Neural progenitor cell (in vitro differentiated cells): ENCODE measurements around the gene DDX5. TPM values are rescaled to one million over a fixed set of nuclear protein-coding genes. Genes with fewer than 3 reads are reported as not detected.

ENCODE experiments used
- DNase-seq: peaks from one replicate; pipeline ENCODE4 v3.0.0-alpha.2; 2016; ENCODE audit warnings: low spot score
- H2AFZ ChIP-seq: fragments of 200-600 bp; sonication (generic); replicated peaks from 2 replicates; pipeline ENCODE4 v1.6.1; 2016; ENCODE audit warnings: antibody characterized with exemption
- H3F3A ChIP-seq: fragments of 200-600 bp; sonication (generic); 2 replicates; pipeline ENCODE4 v1.6.1; 2016; ENCODE audit warnings: antibody characterized with exemption, low read depth
- H3K27ac ChIP-seq: fragments of 200-600 bp; sonication (generic); 2 replicates; pipeline ENCODE4 v1.5.1; 2016; ENCODE audit warnings: mild to moderate bottlenecking
- H3K27me3 ChIP-seq: fragments of 200-600 bp; sonication (generic); 2 replicates; pipeline ENCODE4 v1.6.1; 2016; ENCODE audit warnings: mild to moderate bottlenecking, moderate library complexity
- H3K36me3 ChIP-seq: fragments of 200-600 bp; sonication (generic); 2 replicates; pipeline ENCODE4 v1.5.1; 2016
- H3K4me1 ChIP-seq: fragments of 200-600 bp; sonication (generic); 2 replicates; pipeline ENCODE4 v1.6.1; 2016; ENCODE audit warnings: mixed run types
- H3K4me2 ChIP-seq: fragments of 200-600 bp; sonication (generic); 2 replicates; pipeline ENCODE4 v1.6.1; 2016
- H3K4me3 ChIP-seq: fragments of 200-600 bp; sonication (generic); 2 replicates; pipeline ENCODE4 v1.5.1; 2016
- H3K79me2 ChIP-seq: fragments of 200-600 bp; sonication (generic); 2 replicates; pipeline ENCODE4 v1.6.1; 2016; ENCODE audit warnings: low read depth
- H3K9ac ChIP-seq: fragments of 200-600 bp; sonication (generic); 2 replicates; pipeline ENCODE4 v1.6.1; 2016
- H3K9me3 ChIP-seq: fragments of 200-600 bp; sonication (generic); 2 replicates; pipeline ENCODE4 v1.5.1; 2016; ENCODE audit warnings: low read depth
- H4K20me1 ChIP-seq: fragments of 200-600 bp; sonication (generic); 2 replicates; pipeline ENCODE4 v1.6.1; 2016; ENCODE audit warnings: low read depth
- H3K27ac Mint-ChIP-seq: 3 replicates; pipeline ENCODE4 v1.8.0; 2021; ENCODE audit warnings: mixed read lengths
- H3K27me3 Mint-ChIP-seq: 2 replicates; pipeline ENCODE4 v1.8.0; 2022; ENCODE audit warnings: low read depth, mild to moderate bottlenecking, inconsistent platforms, moderate library complexity, mixed read lengths; ENCODE audit not compliant: insufficient read depth
- H3K36me3 Mint-ChIP-seq: 3 replicates; pipeline ENCODE4 v1.8.0; 2021; ENCODE audit warnings: mixed read lengths
- H3K4me1 Mint-ChIP-seq: 3 replicates; pipeline ENCODE4 v1.8.0; 2021; ENCODE audit warnings: mixed read lengths
- H3K4me3 Mint-ChIP-seq: 3 replicates; pipeline ENCODE4 v1.8.0; 2021; ENCODE audit warnings: mild to moderate bottlenecking, moderate library complexity, mixed read lengths
- H3K9me3 Mint-ChIP-seq: 3 replicates; pipeline ENCODE4 v1.8.0; 2020; ENCODE audit warnings: mixed read lengths
- EZH2 ChIP-seq: fragments of 200-600 bp; sonication (generic); IDR thresholded peaks from 2 replicates; pipeline ENCODE4 v1.6.1; 2017; ENCODE audit warnings: antibody characterized with exemption, mild to moderate bottlenecking, moderate library complexity
- EZH2phosphoT487 ChIP-seq: fragments of 200-600 bp; sonication (generic); IDR thresholded peaks from 2 replicates; pipeline ENCODE4 v1.6.1; 2017; ENCODE audit warnings: antibody characterized with exemption
- total RNA-seq: library from RNA; depleted of rRNA; stranded (reverse); fragments of >200 nt; gene quantifications from 2 replicates; pipeline ENCODE4 v1.2.3, GENCODE V29; 2015; ENCODE audit warnings: low replicate concordance
- TF ChIP-seq, protein P1 (sequence below): fragments of 200-600 bp; sonication (generic); IDR thresholded peaks from 2 replicates; pipeline ENCODE4 v1.5.1; 2017; ENCODE audit warnings: antibody characterized with exemption, mild to moderate bottlenecking

The DDX5 gene
- total RNA-seq, 1 donor from 2014 or later = 967 TPM

- Histone ChIP-seq H3K79me2 (no peaks in the 10 kb centered on the region), H3K4me3 (no peak overlapping the region), H3K9ac (no peak overlapping the region), H3F3A (no peaks in the 10 kb centered on the region), H3K4me1 (no peaks in the 10 kb centered on the region), H2AFZ (no peak overlapping the region), H4K20me1 (no peaks in the 10 kb centered on the region), H3K9me3 (no peaks in the 10 kb centered on the region), H3K36me3 (peaks cover 7% of the 10 kb centered on the region), H3K4me2 (no peak overlapping the region), H3K27ac (no peak overlapping the region), H3K27me3 (no peaks in the 10 kb centered on the region)
- H3K27me3 Mint-ChIP-seq = no peaks in the 10 kb centered on the region
- no peaks in the 10 kb centered on the region for H3K4me1 Mint-ChIP-seq
- no peak overlapping the region for H3K4me3 Mint-ChIP-seq
- TF ChIP-seq, protein P1, sequence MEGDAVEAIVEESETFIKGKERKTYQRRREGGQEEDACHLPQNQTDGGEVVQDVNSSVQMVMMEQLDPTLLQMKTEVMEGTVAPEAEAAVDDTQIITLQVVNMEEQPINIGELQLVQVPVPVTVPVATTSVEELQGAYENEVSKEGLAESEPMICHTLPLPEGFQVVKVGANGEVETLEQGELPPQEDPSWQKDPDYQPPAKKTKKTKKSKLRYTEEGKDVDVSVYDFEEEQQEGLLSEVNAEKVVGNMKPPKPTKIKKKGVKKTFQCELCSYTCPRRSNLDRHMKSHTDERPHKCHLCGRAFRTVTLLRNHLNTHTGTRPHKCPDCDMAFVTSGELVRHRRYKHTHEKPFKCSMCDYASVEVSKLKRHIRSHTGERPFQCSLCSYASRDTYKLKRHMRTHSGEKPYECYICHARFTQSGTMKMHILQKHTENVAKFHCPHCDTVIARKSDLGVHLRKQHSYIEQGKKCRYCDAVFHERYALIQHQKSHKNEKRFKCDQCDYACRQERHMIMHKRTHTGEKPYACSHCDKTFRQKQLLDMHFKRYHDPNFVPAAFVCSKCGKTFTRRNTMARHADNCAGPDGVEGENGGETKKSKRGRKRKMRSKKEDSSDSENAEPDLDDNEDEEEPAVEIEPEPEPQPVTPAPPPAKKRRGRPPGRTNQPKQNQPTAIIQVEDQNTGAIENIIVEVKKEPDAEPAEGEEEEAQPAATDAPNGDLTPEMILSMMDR = no peak
- TF ChIP-seq EZH2 (no peak), EZH2phosphoT487 (no peak)
- no peaks in the 10 kb centered on the region for H3K9me3 Mint-ChIP-seq
- no peaks in the 10 kb centered on the region for H3K36me3 Mint-ChIP-seq
- no peak for DNase-seq
- H3K27ac Mint-ChIP-seq = no peak overlapping the region
Observed at GRCh38 chr17:64480951-64481350, 25.1 kb downstream of the DDX5 start.

GRCh38 chr17:64477849-64478248, 28.2 kb downstream of the DDX5 start:
- H3K9me3 ChIP-seq = no peaks in the 10 kb centered on the region
- H3K4me3 Mint-ChIP-seq = no peak overlapping the region

DNA sequence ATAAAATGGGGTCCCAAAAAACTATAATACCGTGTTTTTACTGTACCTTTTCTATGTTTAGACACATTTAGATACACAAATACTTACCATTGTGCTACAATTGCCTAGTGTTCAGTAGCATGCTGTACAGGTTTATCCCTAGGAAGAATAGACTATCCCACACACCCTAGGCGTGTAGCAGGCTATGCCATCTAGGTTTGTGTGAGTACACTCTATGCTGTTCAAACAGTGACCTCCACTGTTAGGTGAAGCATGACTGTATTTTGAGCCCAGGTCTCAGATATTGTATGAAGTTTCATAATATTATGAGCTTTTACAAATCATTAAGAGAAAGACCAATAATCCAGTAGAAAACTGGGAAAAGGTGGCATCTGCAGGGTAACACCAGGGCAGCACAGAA, 33.5 kb downstream of the DDX5 start:
- H4K20me1 ChIP-seq = no peaks in the 10 kb centered on the region
- no peak for DNase-seq

More at GRCh38 chr17:64477849-64478248, 28.2 kb downstream of the DDX5 start:
- H3K36me3 ChIP-seq = peaks cover 4% of the 10 kb centered on the region
- H3F3A ChIP-seq = no peaks in the 10 kb centered on the region
- H3K9ac ChIP-seq = no peak overlapping the region
- no peaks in the 10 kb centered on the region for H3K9me3 Mint-ChIP-seq
- DNase-seq = no peak
- no peak overlapping the region for H3K27ac Mint-ChIP-seq
- no peak overlapping the region for H3K27ac ChIP-seq
- no peaks in the 10 kb centered on the region for H3K4me1 Mint-ChIP-seq
- H3K27me3 Mint-ChIP-seq = no peaks in the 10 kb centered on the region
- H3K36me3 Mint-ChIP-seq = no peaks in the 10 kb centered on the region
- no peaks in the 10 kb centered on the region for H4K20me1 ChIP-seq
- TF ChIP-seq EZH2 = no peak
- TF ChIP-seq EZH2phosphoT487 = no peak
- TF ChIP-seq, protein P1 = no peak
- H3K4me3 ChIP-seq = no peak overlapping the region
- no peak overlapping the region for H3K4me2 ChIP-seq
- H2AFZ ChIP-seq = no peak overlapping the region
- no peaks in the 10 kb centered on the region for H3K79me2 ChIP-seq
- H3K27me3 ChIP-seq = no peaks in the 10 kb centered on the region
- H3K4me1 ChIP-seq = no peaks in the 10 kb centered on the region

More for the DNA sequence above, 33.5 kb downstream of the DDX5 start:
- H3K4me2 ChIP-seq = no peak overlapping the region
- Mint-ChIP-seq H3K4me3 (no peak overlapping the region), H3K4me1 (peaks cover 5% of the 10 kb centered on the region), H3K27me3 (no peaks in the 10 kb centered on the region), H3K27ac (no peak overlapping the region), H3K9me3 (no peaks in the 10 kb centered on the region), H3K36me3 (no peaks in the 10 kb centered on the region)
- peaks cover 21% of the 10 kb centered on the region for H3F3A ChIP-seq
- no peak overlapping the region for H2AFZ ChIP-seq
- H3K9me3 ChIP-seq = no peaks in the 10 kb centered on the region
- no peaks in the 10 kb centered on the region for H3K36me3 ChIP-seq
- no peaks in the 10 kb centered on the region for H3K27me3 ChIP-seq
- H3K9ac ChIP-seq = no peak overlapping the region
- H3K27ac ChIP-seq = no peak overlapping the region
- no peak overlapping the region for H3K4me3 ChIP-seq
- no peaks in the 10 kb centered on the region for H3K79me2 ChIP-seq
- TF ChIP-seq EZH2phosphoT487 (no peak), EZH2 (no peak)
- TF ChIP-seq, protein P1 = no peak
- H3K4me1 ChIP-seq = peaks cover 10% of the 10 kb centered on the region
